Erythroblast (primary cell): Measurements from ENCODE around the gene GPSM1.

Experiments used
- GATA1 ChIP-seq: IDR thresholded peaks from 2 replicates; pipeline ENCODE4 v1.6.1; 2011; ENCODE audit warnings: low read depth, mild to moderate bottlenecking, control low read depth, low read length, moderate library complexity
- POLR2A ChIP-seq: IDR thresholded peaks from 2 replicates; pipeline ENCODE4 v1.6.1; 2011; ENCODE audit warnings: mild to moderate bottlenecking, low read length

DNA sequence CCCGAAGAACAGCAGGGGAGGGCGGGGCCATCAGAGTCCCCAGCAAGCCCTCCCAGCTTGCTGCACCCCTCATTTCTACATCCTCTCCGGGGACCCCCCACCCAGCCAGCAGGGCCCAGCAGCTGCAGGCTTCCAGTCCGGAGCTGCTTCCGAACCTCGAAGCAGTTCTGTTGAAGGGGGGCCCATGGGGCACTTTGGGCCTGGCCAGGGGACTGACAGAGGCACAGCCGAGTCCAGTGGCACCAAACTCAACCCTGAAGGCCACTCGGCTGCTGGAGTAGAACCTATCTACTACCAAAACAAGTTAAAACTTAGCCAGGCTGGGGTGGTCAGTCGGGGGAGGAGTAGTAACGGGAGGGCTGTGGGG, 15.3 kb upstream of the GPSM1 start:
- TF ChIP-seq POLR2A (no peak), GATA1 (no peak)
